H7 (cell line): ENCODE measurements around the gene TMEM94. TPM values are rescaled to one million over a fixed set of nuclear protein-coding genes. Genes with fewer than 3 reads are reported as not detected.

ENCODE experiments used
- DNase-seq: peaks from one replicate; pipeline ENCODE4 v3.0.0; 2012
- H3K27me3 ChIP-seq: 2 replicates; pipeline ENCODE4 v1.6.0; 2011; ENCODE audit warnings: mild to moderate bottlenecking, low read length; ENCODE audit not compliant: control insufficient read depth, insufficient read depth
- H3K36me3 ChIP-seq: replicated peaks from 2 replicates; pipeline ENCODE4 v1.5.1; 2011; ENCODE audit warnings: low read length; ENCODE audit not compliant: control insufficient read depth, insufficient read depth
- H3K4me3 ChIP-seq: 2 replicates; pipeline ENCODE4 v1.5.1; 2011; ENCODE audit warnings: low read depth, mild to moderate bottlenecking, control low read depth, low read length, moderate library complexity; ENCODE audit not compliant: insufficient read depth
- total RNA-seq: library from RNA; depleted of rRNA; stranded (reverse); fragments of >200 nt; shearing (Covaris generic); gene quantifications from 2 replicates; pipeline ENCODE4 v1.2.3, GENCODE V29; 2014

Gene TMEM94
- total RNA-seq, 1 experiment from 2014 or later, result 58.2 TPM

GRCh38 chr17:75491680-75492079 lies 35.2 kb downstream of the TMEM94 start:
- no peak overlapping the region for H3K4me3 ChIP-seq
- peaks cover 9% of the 10 kb centered on the region for H3K36me3 ChIP-seq
- no peak for DNase-seq
- no peaks in the 10 kb centered on the region for H3K27me3 ChIP-seq

DNA sequence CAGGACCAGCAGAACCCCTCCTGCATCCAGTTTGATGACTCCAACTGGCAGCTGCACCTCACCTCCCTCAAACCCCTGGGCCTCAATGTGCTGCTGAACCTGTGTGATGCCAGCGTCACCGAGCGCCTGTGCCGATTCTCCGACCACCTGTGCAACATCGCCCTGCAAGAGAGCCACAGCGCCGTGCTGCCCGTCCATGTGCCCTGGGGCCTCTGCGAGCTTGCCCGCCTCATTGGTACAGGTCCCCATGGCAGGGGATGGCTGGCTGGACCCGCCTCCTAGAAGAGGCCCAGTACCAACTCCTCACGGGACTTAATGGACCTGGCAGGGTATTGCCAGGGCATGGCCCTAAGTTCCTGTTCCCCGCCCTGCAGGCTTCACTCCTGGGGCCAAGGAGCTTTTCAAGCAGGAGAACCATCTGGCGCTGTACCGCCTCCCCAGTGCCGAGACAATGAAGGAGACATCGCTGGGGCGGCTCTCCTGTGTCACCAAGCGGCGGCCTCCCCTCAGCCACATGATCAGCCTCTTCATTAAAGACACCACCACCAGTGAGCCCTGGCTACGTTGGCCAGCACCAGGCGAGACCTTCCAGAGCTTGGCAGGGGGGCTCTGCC lies 36.2 kb downstream of the TMEM94 start:
- Histone ChIP-seq H3K27me3 (no peaks in the 10 kb centered on the region), H3K36me3 (peaks cover 10% of the 10 kb centered on the region), H3K4me3 (no peak overlapping the region)
- DNase-seq, result no peak

- no peaks in the 10 kb centered on the region for H3K27me3 ChIP-seq
- H3K36me3 ChIP-seq, result peaks cover 14% of the 10 kb centered on the region
- H3K4me3 ChIP-seq, result no peak overlapping the region
- DNase-seq, result no peak
These were observed 37.2 kb downstream of the TMEM94 start for GRCh38 chr17:75493476-75494129.

DNA sequence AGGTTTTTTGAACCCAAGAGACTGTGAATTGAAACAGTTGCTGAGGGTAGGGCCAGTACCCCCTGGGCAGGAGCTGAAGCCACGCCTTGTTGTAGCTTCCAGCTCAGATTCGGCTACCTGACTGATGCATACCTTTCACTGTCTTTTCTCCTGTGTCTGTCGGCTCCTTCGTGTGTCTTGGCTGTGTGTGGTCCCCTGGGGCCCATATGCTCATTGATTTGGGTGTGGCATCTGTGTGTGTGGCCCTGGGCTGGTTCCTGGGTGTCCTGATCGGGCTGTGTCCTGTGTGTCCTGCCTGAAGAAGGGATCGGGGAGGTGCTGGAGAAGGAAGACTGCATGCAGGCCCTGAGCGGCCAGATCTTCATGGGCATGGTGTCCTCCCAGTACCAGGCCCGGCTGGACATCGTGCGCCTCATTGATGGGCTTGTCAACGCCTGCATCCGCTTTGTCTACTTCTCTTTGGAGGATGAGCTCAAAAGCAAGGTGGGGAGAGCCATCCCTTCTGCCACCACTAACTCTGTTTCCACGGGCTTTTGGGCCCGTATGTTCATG lies 38.0 kb downstream of the TMEM94 start:
- Histone ChIP-seq H3K4me3 (no peak overlapping the region), H3K27me3 (no peaks in the 10 kb centered on the region), H3K36me3 (peaks cover 14% of the 10 kb centered on the region)
- DNase-seq, result no peak

GRCh38 chr17:75496005-75496404 lies 39.6 kb downstream of the TMEM94 start:
- no peak for DNase-seq
- no peaks in the 10 kb centered on the region for H3K27me3 ChIP-seq
- H3K4me3 ChIP-seq, result no peak overlapping the region
- H3K36me3 ChIP-seq, result peaks cover 14% of the 10 kb centered on the region

- DNase-seq, result no peak
- Histone ChIP-seq H3K4me3 (no peak overlapping the region), H3K27me3 (no peaks in the 10 kb centered on the region), H3K36me3 (peaks cover 13% of the 10 kb centered on the region)
These were observed 41.7 kb downstream of the TMEM94 start for GRCh38 chr17:75498039-75498725.

DNA sequence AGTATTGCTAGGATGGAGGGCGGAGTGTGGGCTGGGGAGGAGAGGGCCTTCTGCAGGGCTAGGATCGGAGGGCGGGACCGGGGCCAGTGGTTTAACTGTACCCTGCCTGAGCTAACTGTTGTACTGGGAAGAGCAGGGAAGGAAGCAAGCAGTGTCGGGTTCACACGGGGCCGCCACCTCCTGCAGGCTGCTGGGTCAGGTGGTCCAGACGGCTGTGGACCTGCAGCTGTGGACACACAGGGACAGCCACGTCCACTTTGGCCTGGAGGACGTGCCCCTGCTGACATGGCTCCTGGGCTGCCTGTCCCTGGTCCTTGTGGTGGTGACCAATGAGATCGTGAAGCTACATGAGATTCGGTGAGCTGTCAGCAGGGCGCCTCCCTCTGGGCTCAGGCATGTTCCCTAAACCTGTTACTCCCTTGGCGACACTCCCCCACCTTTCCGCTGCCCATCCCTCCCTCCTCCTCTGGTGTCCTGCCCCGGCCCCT lies 42.3 kb downstream of the TMEM94 start:
- H3K27me3 ChIP-seq, result no peaks in the 10 kb centered on the region
- peak; percentile 85 for DNase-seq
- no peak overlapping the region for H3K4me3 ChIP-seq
- H3K36me3 ChIP-seq, result peaks cover 8% of the 10 kb centered on the region

DNA sequence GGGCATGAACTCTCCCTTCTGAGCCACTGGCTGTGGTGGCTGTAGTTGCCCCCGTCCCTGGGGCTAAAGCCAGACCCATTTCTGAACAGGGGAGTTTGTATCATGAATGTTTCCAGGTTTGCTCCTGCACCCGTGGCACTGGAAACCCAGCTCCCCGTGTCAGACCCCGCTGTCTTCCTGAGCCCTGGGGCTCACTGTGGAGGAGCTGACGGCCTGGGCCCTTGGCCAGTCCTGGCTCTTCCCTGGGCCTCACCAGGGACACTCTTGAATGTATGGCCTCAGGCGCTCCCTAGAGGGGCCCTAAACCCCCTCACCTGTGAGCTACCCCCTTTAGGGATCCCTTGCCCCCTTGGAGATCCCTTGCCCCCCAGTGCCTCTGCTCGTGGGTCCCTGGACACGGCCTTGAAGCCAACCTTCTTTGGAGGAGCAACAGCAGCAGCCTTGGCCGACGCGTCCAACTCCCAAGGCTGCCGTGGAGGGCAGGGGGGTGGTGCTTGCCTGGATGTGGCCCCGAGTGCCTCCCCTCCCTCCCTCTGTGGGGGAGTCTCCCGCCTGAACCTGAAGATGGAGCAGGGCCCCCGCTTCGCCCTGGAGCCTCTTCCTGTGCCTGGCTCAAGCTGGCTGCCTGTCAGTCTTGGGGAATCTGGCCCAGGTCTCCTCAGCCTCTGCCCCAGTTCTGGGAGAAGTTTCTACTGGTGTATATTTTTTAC lies 43.0 kb downstream of the TMEM94 start:
- DNase-seq, result no peak
- Histone ChIP-seq H3K27me3 (no peaks in the 10 kb centered on the region), H3K36me3 (peaks cover 5% of the 10 kb centered on the region), H3K4me3 (no peak overlapping the region)

- H3K4me3 ChIP-seq, result no peak overlapping the region
- no peak for DNase-seq
- peaks cover 5% of the 10 kb centered on the region for H3K36me3 ChIP-seq
- no peaks in the 10 kb centered on the region for H3K27me3 ChIP-seq
These were observed 44.2 kb downstream of the TMEM94 start for GRCh38 chr17:75500419-75501216.

- H3K4me3 ChIP-seq, result no peak overlapping the region
- H3K36me3 ChIP-seq, result peaks cover 5% of the 10 kb centered on the region
- no peak for DNase-seq
- no peaks in the 10 kb centered on the region for H3K27me3 ChIP-seq
These were observed 45.1 kb downstream of the TMEM94 start for GRCh38 chr17:75501378-75502071.

GRCh38 chr17:75502072-75502720 lies 45.8 kb downstream of the TMEM94 start:
- Histone ChIP-seq H3K4me3 (no peak overlapping the region), H3K27me3 (no peaks in the 10 kb centered on the region), H3K36me3 (peaks cover 4% of the 10 kb centered on the region)
- DNase-seq, result peak; percentile 78

GRCh38 chr17:75502721-75503329 lies 46.4 kb downstream of the TMEM94 start:
- Histone ChIP-seq H3K27me3 (no peaks in the 10 kb centered on the region), H3K4me3 (no peak overlapping the region), H3K36me3 (peaks cover 3% of the 10 kb centered on the region)
- DNase-seq, result no peak
